Heart left ventricle (tissue), 16 donors: ENCODE results near the gene MMP27. TPM values are rescaled to one million over a fixed set of nuclear protein-coding genes. Genes with fewer than 3 reads are reported as not detected.

Experiments used
- ATAC-seq, 4 donors: fragments of 200-7000 bp; cut with Tn5 transposase; one replicate each; pipeline ENCODE4 v1.9.1; 2020 to 2022; ENCODE audit warnings: moderate library complexity in 4 of 4, mild to moderate bottlenecking in 3 of 4, moderate number of reproducible peaks in 1 of 4
- DNase-seq, 5 donors: peaks; one replicate each; pipeline ENCODE4 v3.0.0-alpha.2; 2020
- H3K27ac ChIP-seq, 12 donors: fragments of 200-600 bp; sonication (generic) in 4 of 12; one replicate each; pipeline versions ENCODE4 v1.5.0 to v1.8.0; 2016 to 2022; ENCODE audit warnings: mild to moderate bottlenecking in 2 of 12
- H3K27me3 ChIP-seq, 9 donors: fragments of 200-600 bp; sonication (generic) in 2 of 9; one replicate each; pipeline versions ENCODE4 v1.5.1 to v1.8.0; 2016 to 2022; ENCODE audit warnings: mild to moderate bottlenecking in 3 of 9
- H3K36me3 ChIP-seq, 9 donors: fragments of 200-600 bp; sonication (generic) in 2 of 9; one replicate each; pipeline versions ENCODE4 v1.5.0 to v1.8.0; 2018 to 2022; ENCODE audit warnings: mild to moderate bottlenecking in 2 of 9
- H3K4me1 ChIP-seq, 12 donors: fragments of 200-600 bp; sonication (generic) in 4 of 12; one replicate each; pipeline versions ENCODE4 v1.5.0 to v1.8.0; 2016 to 2022; ENCODE audit warnings: mild to moderate bottlenecking in 3 of 12
- H3K4me3 ChIP-seq, 12 donors: fragments of 200-600 bp; sonication (generic) in 4 of 12; one replicate each; pipeline versions ENCODE4 v1.5.0 to v1.8.0; 2017 to 2022; ENCODE audit warnings: mild to moderate bottlenecking in 9 of 12, moderate library complexity in 4 of 12
- H3K9me3 ChIP-seq, 12 donors: fragments of 200-600 bp; sonication (generic) in 4 of 12; one replicate each; pipeline versions ENCODE4 v1.5.0 to v1.8.0; 2016 to 2022; ENCODE audit warnings: mild to moderate bottlenecking in 1 of 12
- CTCF ChIP-seq, 12 donors: fragments of 200-600 bp; sonication (generic) in 4 of 12; IDR thresholded peaks; one replicate each; pipeline versions ENCODE4 v1.5.0 to v1.8.0; 2018 to 2022; ENCODE audit warnings: antibody characterized with exemption in 12 of 12, mild to moderate bottlenecking in 5 of 12
- POLR2A ChIP-seq, 2 donors: fragments of 450-650 bp; IDR thresholded peaks; one replicate each; pipeline ENCODE4 v1.6.1; 2017; ENCODE audit warnings: antibody characterized with exemption in 2 of 2, mild to moderate bottlenecking in 2 of 2, moderate library complexity in 2 of 2
- WGBS, 4 donors: extraction: QIAGEN DNeasy Blood & Tissue Kit in 2 of 4; methylation state at CpG; one replicate each; pipeline versions ENCODE4 v1.1.5 to v1.1.7; 2013 to 2018; 5-methylcytosine and 5-hydroxymethylcytosine counted together
- intact Hi-C, 10 donors: fragments of 100-400 bp; cut with DNase I; formaldehyde crosslinking; loops; one replicate each; pipeline versions ENCODE4 v1.11.1 to v1.14.2; 2022
- polyA plus RNA-seq, 2 donors: library from polyadenylated mRNA; stranded (reverse); fragments of 200-250 nt; gene quantifications; one replicate each; pipeline ENCODE4 v1.2.3, GENCODE V29; 2013
- total RNA-seq, 9 donors: library from RNA; depleted of rRNA in 2 of 9; stranded (reverse); fragments of >200 nt in 2 of 9; fragmentation: NEBNext Ultra II Directional in 3 of 9; extraction: Animal tissue kit (Norgen Biotek cat#: 25700) in 3 of 9; gene quantifications; one replicate each; pipeline versions ENCODE4 v1.1.0 to v1.2.4, GENCODE V29; 2016 to 2023
- donor health status: ischemic (EF 13 %, LVEDD 7.1; RV severe dilation, severe dysfunction).
- donor health status: healthy with polysubstance abuse.
- donor health status: DM: no; HTN: yes; CAD: no.
- donor health status: DM: no; HTN: no; CAD: no.
- donor health status: ischemic (EF 25% LVEDD 6.9; RV normal size, moderate dysfunction).
- donor health status: ischemic (EF 25% LVEDD 5.7; RV mildly dilated, moderate dysfunction).
- donor health status: healthy.
- donor health status: DM: yes; HTN: yes; CAD: no.
- donor health status: ischemic (EF 35%, LVEDD 5.7; RV mildly dilated, moderate dysfunction).
- donor health status: nonischemic (EF 11% LVEDD 7.7; RV severe dilation, severe dysfunction).
- donor health status: DM: yes; HTN: yes; CAD: no.
- donor health status: PGD.
- donor health status: ischemic (EF 29% LVEDD 5.4; RV normal size, mild dysfunction).
- donor health status: nonischemic (EF 23%, LVEDD 6.1; RV moderate dilation, normal function).

Gene MMP27
- total and polyA plus RNA-seq, 11 donors = 0.14 TPM; not detected in 10

GRCh38 chr11:102643941-102644340 lies 61.6 kb downstream of the MMP27 start:
- no peaks in the 10 kb centered on the region for H3K9me3 ChIP-seq
- no peak for DNase-seq
- 88 to 91% (median 90%) methylated on average over 4 of the region's 4 CpGs for WGBS, 4 donors
- H3K27me3 ChIP-seq = no peaks in the 10 kb centered on the region
- no peak for ATAC-seq
- TF ChIP-seq CTCF (IDR thresholded peaks at IDR 0.05) (no peak), POLR2A (IDR thresholded peaks at IDR 0.05) (no peak)
- intact Hi-C loops = no loop called here
- no peak overlapping the region for H3K4me3 ChIP-seq
- no peaks in the 10 kb centered on the region for H3K36me3 ChIP-seq
- H3K27ac ChIP-seq = no peak overlapping the region
- no peaks in the 10 kb centered on the region for H3K4me1 ChIP-seq

Other genes with a start within 250 kb of the MMP27 start
- 1 to 10 TPM in 1 of 9 donors, not detected in 8; 1.5 TPM for gene MMP7, start 175.0 kb downstream of the MMP27 start, total RNA-seq
- gene MMP7, start 175.0 kb downstream of the MMP27 start, polyA plus RNA-seq = not detected
- gene MMP20, start 80.4 kb downstream of the MMP27 start, total RNA-seq = not detected
- not detected for gene MMP20, start 80.4 kb downstream of the MMP27 start, polyA plus RNA-seq
- gene MMP8, start 19.2 kb upstream of the MMP27 start, total RNA-seq = 1 to 10 TPM in 1 of 9 donors, under 1 TPM in 5, not detected in 3; 0.10 to 1.6 (median 0.40) TPM
- gene MMP8, start 19.2 kb upstream of the MMP27 start, polyA plus RNA-seq = under 1 TPM in 1 of 2 donors, not detected in 1; 0.51 TPM
- not detected for gene MMP10, start 74.9 kb upstream of the MMP27 start, total RNA-seq
- gene MMP10, start 74.9 kb upstream of the MMP27 start, polyA plus RNA-seq = not detected
- 1 to 10 TPM in 1 of 9 donors, under 1 TPM in 3, not detected in 5; 0.14 to 2.5 (median 0.45) TPM for gene MMP1, start 92.4 kb upstream of the MMP27 start, total RNA-seq
- gene MMP1, start 92.4 kb upstream of the MMP27 start, polyA plus RNA-seq = under 1 TPM in 1 of 2 donors, not detected in 1; 0.46 TPM
- gene MMP3, start 137.8 kb upstream of the MMP27 start, total RNA-seq = not detected
- not detected for gene MMP3, start 137.8 kb upstream of the MMP27 start, polyA plus RNA-seq
- gene MMP12, start 169.2 kb upstream of the MMP27 start, total RNA-seq = under 1 TPM in 2 of 9 donors, not detected in 7; 0.16 to 0.21 TPM
- gene MMP12, start 169.2 kb upstream of the MMP27 start, polyA plus RNA-seq = not detected
- not detected for gene MMP13, start 250.0 kb upstream of the MMP27 start, total RNA-seq
- not detected for gene MMP13, start 250.0 kb upstream of the MMP27 start, polyA plus RNA-seq